Trophoblast cell (in vitro differentiated cells and primary cell): Measurements from ENCODE around the gene ERP44.
A peak's percentile ranks its signal among the peaks of the same experiment; 100 is the strongest.

Source experiments
- DNase-seq, 2 donors: peaks; one replicate each; pipeline ENCODE4 v3.0.0-alpha.2; 2016
- H2AFZ ChIP-seq: 2 replicates; pipeline ENCODE4 v1.6.1; 2013; ENCODE audit warnings: low read length, moderate library complexity, mild to moderate bottlenecking; ENCODE audit not compliant: insufficient read depth, poor library complexity
- H2AK5ac ChIP-seq: 2 replicates; pipeline ENCODE4 v1.6.1; 2013; ENCODE audit warnings: mild to moderate bottlenecking, low read length
- H2BK120ac ChIP-seq: 2 replicates; pipeline ENCODE4 v1.6.1; 2013; ENCODE audit warnings: low read length, mild to moderate bottlenecking, moderate library complexity; ENCODE audit not compliant: insufficient read depth, poor library complexity
- H2BK12ac ChIP-seq: 2 replicates; pipeline ENCODE4 v1.6.1; 2013; ENCODE audit warnings: mild to moderate bottlenecking, low read length, moderate library complexity
- H2BK5ac ChIP-seq: 2 replicates; pipeline ENCODE4 v1.6.1; 2013; ENCODE audit warnings: low read length, low read depth, moderate library complexity, mild to moderate bottlenecking; ENCODE audit not compliant: poor library complexity
- H3K14ac ChIP-seq: 2 replicates; pipeline ENCODE4 v1.6.1; 2013; ENCODE audit warnings: mild to moderate bottlenecking, low read length
- H3K18ac ChIP-seq: 2 replicates; pipeline ENCODE4 v1.6.1; 2013; ENCODE audit warnings: mild to moderate bottlenecking, low read length
- H3K23ac ChIP-seq: 2 replicates; pipeline ENCODE4 v1.6.1; 2013; ENCODE audit warnings: low read length
- H3K27ac ChIP-seq: 2 replicates; pipeline ENCODE4 v1.5.1; 2013; ENCODE audit warnings: low read depth, mild to moderate bottlenecking, inconsistent platforms, low read length, moderate library complexity
- H3K27me3 ChIP-seq: 2 replicates; pipeline ENCODE4 v1.6.1; 2013; ENCODE audit warnings: inconsistent platforms, mild to moderate bottlenecking, low read length, moderate library complexity; ENCODE audit not compliant: insufficient read depth
- H3K36me3 ChIP-seq, 2 experiments: 1 replicate in 1 of 2; 2 replicates in 1 of 2; pipeline ENCODE4 v1.6.1; 2013; ENCODE audit warnings: low read length in 2 of 2, mild to moderate bottlenecking in 2 of 2, moderate library complexity in 1 of 2; ENCODE audit not compliant: insufficient read depth in 2 of 2, control insufficient read depth in 1 of 2
- H3K4ac ChIP-seq: 2 replicates; pipeline ENCODE4 v1.6.1; 2013; ENCODE audit warnings: low read depth, mild to moderate bottlenecking, low read length, moderate library complexity
- H3K4me1 ChIP-seq, 2 experiments: 1 replicate in 1 of 2; 2 replicates in 1 of 2; pipeline ENCODE4 v1.6.1; 2013; ENCODE audit warnings: low read length in 2 of 2, mild to moderate bottlenecking in 2 of 2, moderate library complexity in 1 of 2; ENCODE audit not compliant: insufficient read depth in 2 of 2, control insufficient read depth in 1 of 2
- H3K4me2 ChIP-seq: 2 replicates; pipeline ENCODE4 v1.6.1; 2013; ENCODE audit warnings: inconsistent platforms, mild to moderate bottlenecking, low read length, moderate library complexity
- H3K4me3 ChIP-seq: 2 replicates; pipeline ENCODE4 v1.5.1; 2013; ENCODE audit warnings: mild to moderate bottlenecking, low read depth, low read length, inconsistent platforms
- H3K79me1 ChIP-seq: one replicate; pipeline ENCODE4 v1.6.1; 2013; ENCODE audit warnings: low read length
- H3K79me2 ChIP-seq: 2 replicates; pipeline ENCODE4 v1.6.1; 2013; ENCODE audit warnings: low read length, mild to moderate bottlenecking; ENCODE audit not compliant: control insufficient read depth, insufficient read depth, poor library complexity
- H3K9ac ChIP-seq: 2 replicates; pipeline ENCODE4 v1.6.1; 2013; ENCODE audit warnings: mild to moderate bottlenecking, low read length
- H3K9me3 ChIP-seq: 2 replicates; pipeline ENCODE4 v1.6.1; 2013; ENCODE audit warnings: low read depth, mild to moderate bottlenecking, control low read depth, inconsistent platforms, low read length; ENCODE audit not compliant: insufficient read depth
- H4K12ac ChIP-seq: 2 replicates; pipeline ENCODE4 v1.6.1; 2013; ENCODE audit warnings: low read depth, mild to moderate bottlenecking, low read length, moderate library complexity
- H4K8ac ChIP-seq: 2 replicates; pipeline ENCODE4 v1.6.1; 2013; ENCODE audit warnings: low read depth, mild to moderate bottlenecking, low read length, moderate library complexity
- H4K91ac ChIP-seq: one replicate; pipeline ENCODE4 v1.6.1; 2013; ENCODE audit warnings: low read depth, mild to moderate bottlenecking, low read length, moderate library complexity
- WGBS: extraction: QIAGEN DNeasy Blood & Tissue Kit; methylation state at CpG from one replicate; pipeline ENCODE4 v1.1.7; 2013; ENCODE audit warnings: missing lambda C conversion rate; ENCODE audit not compliant: insufficient read length, insufficient coverage; ENCODE audit errors: extremely low coverage; 5-methylcytosine and 5-hydroxymethylcytosine counted together

The ERP44 gene

DNA sequence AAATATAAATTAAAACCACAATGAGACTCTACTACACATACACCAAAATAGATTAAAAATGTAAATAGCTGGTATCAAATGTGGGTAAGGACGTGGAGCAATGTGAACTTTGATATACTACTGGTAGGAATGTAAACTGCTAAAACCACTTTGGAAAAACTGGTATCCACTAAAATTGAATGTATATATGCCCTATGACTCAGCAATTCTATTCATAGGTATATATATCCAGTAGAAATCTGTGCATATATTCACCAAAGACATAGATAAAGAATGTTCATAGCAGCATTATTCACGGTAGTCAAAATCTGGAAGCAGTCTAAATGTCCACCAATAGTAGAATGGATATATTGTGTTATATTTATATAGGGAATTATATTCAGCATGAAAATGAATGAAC, 85.2 kb downstream of the ERP44 start:
- Histone ChIP-seq H3K23ac (no peak overlapping the region), H3K79me2 (no peaks in the 10 kb centered on the region), H4K91ac (no peak overlapping the region), H3K18ac (no peak overlapping the region), H3K9ac (no peak overlapping the region), H2BK12ac (no peak overlapping the region), H4K8ac (no peak overlapping the region), H3K4me2 (no peak overlapping the region), H3K27ac (no peak overlapping the region), H2BK5ac (no peak overlapping the region), H3K4me1 (no peaks in the 10 kb centered on the region), H4K12ac (no peak overlapping the region), H2AK5ac (no peak overlapping the region), H3K9me3 (no peaks in the 10 kb centered on the region), H3K36me3 (peaks cover 0 to 3% of the 10 kb centered on the region in 2 experiments), H3K79me1 (no peaks in the 10 kb centered on the region), H3K4ac (no peak overlapping the region), H3K14ac (no peak overlapping the region), H3K4me3 (no peak overlapping the region), H3K27me3 (no peaks in the 10 kb centered on the region), H2AFZ (no peak overlapping the region), H2BK120ac (no peak overlapping the region)
- peak in 1 of 2 donors; percentile 23 for DNase-seq
- no CpG with 5 or more reads among the region's 2 CpGs for WGBS

DNA sequence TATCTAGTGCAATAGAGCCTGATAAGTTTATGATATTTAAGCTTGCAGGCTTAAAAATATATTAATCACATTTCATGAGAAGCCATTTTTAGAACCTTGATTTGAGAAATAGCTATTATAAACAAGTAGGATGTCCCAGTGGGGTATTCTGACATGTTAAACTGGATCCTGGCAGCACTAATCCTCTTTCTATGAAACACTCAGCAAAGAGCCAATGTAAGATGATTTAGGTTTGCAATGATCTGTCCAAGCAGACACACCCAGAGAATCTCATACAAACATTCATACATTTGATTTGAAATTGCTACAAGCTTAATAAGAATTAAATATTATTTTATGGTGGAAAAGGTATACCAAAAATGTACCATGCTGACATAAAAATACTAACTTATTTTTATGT, 86.5 kb downstream of the ERP44 start:
- Histone ChIP-seq H4K91ac (no peak overlapping the region), H3K36me3 (peaks cover 0 to 3% of the 10 kb centered on the region in 2 experiments), H2BK5ac (no peak overlapping the region), H3K79me2 (no peaks in the 10 kb centered on the region), H3K27me3 (no peaks in the 10 kb centered on the region), H3K4me2 (no peak overlapping the region), H3K18ac (no peak overlapping the region), H2BK12ac (no peak overlapping the region), H3K9me3 (no peaks in the 10 kb centered on the region), H3K9ac (no peak overlapping the region), H3K14ac (no peak overlapping the region), H3K23ac (no peak overlapping the region), H2AK5ac (no peak overlapping the region), H2BK120ac (no peak overlapping the region), H3K4me3 (no peak overlapping the region), H2AFZ (no peak overlapping the region), H3K4ac (no peak overlapping the region), H4K12ac (no peak overlapping the region), H3K27ac (no peak overlapping the region), H3K79me1 (no peaks in the 10 kb centered on the region), H4K8ac (no peak overlapping the region), H3K4me1 (no peaks in the 10 kb centered on the region)
- no peak for DNase-seq

DNA sequence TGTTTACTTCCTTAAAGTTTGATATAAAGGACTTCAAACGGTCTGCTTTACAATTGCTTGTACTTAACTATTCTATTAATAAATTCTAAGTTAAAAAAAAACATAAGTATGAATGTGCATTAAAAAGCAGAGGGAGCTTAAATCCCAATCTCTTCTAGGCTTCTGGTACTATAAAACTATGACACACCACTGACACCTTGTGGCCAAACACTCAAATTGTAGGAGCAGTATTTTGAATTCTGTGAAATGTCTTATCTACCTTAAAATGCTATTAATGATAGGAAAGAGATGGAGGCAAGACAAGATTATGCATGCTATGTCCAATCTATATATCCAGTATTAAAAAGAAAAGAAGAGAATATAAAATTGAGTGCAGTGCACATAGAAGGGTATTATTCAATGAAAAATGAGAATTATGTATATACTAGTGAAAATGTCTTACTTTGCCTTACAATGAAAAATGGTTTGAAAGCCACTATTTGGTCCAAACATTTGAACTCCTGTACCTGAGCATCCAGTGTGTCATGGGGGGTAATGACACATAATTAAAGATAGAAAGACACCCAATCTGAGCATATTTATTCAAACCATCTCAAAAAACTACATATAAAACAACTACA, 87.6 kb downstream of the ERP44 start:
- Histone ChIP-seq H4K8ac (no peak overlapping the region), H3K23ac (no peak overlapping the region), H2AK5ac (no peak overlapping the region), H3K4me3 (no peak overlapping the region), H3K4ac (no peak overlapping the region), H3K4me1 (no peaks in the 10 kb centered on the region), H2BK120ac (no peak overlapping the region), H3K27ac (no peak overlapping the region), H3K27me3 (no peaks in the 10 kb centered on the region), H3K9ac (no peak overlapping the region), H2BK12ac (no peak overlapping the region), H3K18ac (no peak overlapping the region), H3K36me3 (peaks cover 0 to 3% of the 10 kb centered on the region in 2 experiments), H3K79me1 (no peaks in the 10 kb centered on the region), H3K14ac (no peak overlapping the region), H2BK5ac (no peak overlapping the region), H4K12ac (no peak overlapping the region), H3K9me3 (no peaks in the 10 kb centered on the region), H4K91ac (no peak overlapping the region), H2AFZ (no peak overlapping the region), H3K4me2 (no peak overlapping the region), H3K79me2 (no peaks in the 10 kb centered on the region)
- WGBS: no CpG with 5 or more reads among the region's 1 CpG
- peak; percentile 16 to 78 for DNase-seq

DNA sequence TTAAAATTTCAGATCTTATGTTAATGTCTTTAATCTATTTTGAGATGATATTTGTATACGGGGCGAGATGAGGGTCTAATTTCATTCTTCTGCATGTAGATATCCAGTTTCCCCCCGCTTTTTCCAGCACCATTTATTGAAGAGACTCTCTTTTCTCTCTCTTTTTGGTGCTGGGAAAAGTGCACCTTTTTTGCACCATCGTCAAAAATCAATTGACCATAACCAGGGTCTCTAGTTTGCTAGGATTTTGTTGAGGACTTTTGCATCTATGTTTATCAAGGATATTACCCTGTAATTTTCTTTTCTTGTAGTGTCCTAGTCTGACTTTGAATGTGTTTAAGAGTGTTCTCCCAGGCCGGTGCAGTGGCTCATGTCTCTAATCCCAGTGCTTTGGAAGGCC, 99.0 kb downstream of the ERP44 start:
- Histone ChIP-seq H3K9ac (no peak overlapping the region), H3K4me3 (no peak overlapping the region), H3K79me1 (no peaks in the 10 kb centered on the region), H4K91ac (no peak overlapping the region), H3K4me1 (no peaks in the 10 kb centered on the region), H2BK12ac (no peak overlapping the region), H4K8ac (no peak overlapping the region), H2BK120ac (no peak overlapping the region), H3K79me2 (no peaks in the 10 kb centered on the region), H3K9me3 (peaks cover 3% of the 10 kb centered on the region), H2AFZ (no peak overlapping the region), H3K36me3 (peaks cover 11% of the 10 kb centered on the region in 2 experiments), H3K4ac (no peak overlapping the region), H3K27ac (no peak overlapping the region), H2BK5ac (no peak overlapping the region), H3K18ac (no peak overlapping the region), H2AK5ac (no peak overlapping the region), H3K14ac (no peak overlapping the region), H4K12ac (no peak overlapping the region), H3K27me3 (no peaks in the 10 kb centered on the region), H3K23ac (no peak overlapping the region), H3K4me2 (no peak overlapping the region)
- WGBS: no CpG with 5 or more reads among the region's 5 CpGs
- no peak for DNase-seq
